Measurements from ENCODE around the gene HERPUD2.

Gene HERPUD2

DNA sequence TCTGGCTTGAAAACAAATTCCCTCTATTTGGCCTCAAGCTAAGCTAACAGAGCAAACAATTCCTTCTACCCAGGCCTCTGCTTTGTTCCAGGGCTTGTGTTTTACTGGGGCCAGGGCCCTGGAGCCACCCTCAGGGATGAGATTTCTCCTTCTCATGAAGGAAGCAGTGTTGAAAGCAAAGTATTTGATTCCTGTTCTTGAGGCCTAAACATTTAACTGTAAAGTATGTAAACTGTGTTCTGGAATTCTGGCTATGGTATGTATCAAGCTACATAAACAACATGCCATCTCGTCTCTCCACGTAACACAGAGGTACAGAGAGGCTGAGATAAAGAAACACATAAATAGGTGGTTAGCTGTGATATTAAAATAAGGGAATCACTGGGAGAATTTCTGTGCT lies 81.8 kb downstream of the HERPUD2 start:
- no peak for DNase-seq (ENCODE audit: low read depth)
- TF ChIP-seq, protein P1, sequence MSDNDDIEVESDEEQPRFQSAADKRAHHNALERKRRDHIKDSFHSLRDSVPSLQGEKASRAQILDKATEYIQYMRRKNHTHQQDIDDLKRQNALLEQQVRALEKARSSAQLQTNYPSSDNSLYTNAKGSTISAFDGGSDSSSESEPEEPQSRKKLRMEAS (IDR thresholded peaks at IDR 0.05; ENCODE audit: low read depth, low read length), result no peak
- TF ChIP-seq, protein P2, sequence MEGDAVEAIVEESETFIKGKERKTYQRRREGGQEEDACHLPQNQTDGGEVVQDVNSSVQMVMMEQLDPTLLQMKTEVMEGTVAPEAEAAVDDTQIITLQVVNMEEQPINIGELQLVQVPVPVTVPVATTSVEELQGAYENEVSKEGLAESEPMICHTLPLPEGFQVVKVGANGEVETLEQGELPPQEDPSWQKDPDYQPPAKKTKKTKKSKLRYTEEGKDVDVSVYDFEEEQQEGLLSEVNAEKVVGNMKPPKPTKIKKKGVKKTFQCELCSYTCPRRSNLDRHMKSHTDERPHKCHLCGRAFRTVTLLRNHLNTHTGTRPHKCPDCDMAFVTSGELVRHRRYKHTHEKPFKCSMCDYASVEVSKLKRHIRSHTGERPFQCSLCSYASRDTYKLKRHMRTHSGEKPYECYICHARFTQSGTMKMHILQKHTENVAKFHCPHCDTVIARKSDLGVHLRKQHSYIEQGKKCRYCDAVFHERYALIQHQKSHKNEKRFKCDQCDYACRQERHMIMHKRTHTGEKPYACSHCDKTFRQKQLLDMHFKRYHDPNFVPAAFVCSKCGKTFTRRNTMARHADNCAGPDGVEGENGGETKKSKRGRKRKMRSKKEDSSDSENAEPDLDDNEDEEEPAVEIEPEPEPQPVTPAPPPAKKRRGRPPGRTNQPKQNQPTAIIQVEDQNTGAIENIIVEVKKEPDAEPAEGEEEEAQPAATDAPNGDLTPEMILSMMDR (IDR thresholded peaks at IDR 0.05; ENCODE audit: low read depth, low read length), result no peak
- TF ChIP-seq POLR2A (IDR thresholded peaks at IDR 0.05; ENCODE audit: extremely low read depth, insufficient read length) (no peak), MYC (IDR thresholded peaks at IDR 0.05; ENCODE audit: low read depth, low read length) (no peak)

DNA sequence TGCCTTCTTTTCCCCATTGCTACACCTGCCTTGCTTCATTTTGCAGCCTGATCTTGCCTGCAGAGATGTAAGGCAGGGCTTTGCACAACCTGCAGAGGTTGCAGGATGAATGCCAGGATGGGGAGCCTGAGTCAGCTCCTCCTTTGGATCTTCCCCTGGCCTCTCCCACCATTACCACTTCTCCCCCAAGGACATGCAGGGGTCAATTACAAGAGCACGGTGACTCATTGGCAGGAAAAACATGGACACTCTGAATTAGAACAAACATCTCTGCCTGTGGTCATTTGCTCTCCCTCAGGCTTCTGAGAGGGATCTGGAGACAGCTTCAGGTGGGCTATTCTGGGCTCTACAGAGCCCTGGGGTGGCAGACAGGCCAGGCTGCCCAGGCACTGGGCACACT lies 89.2 kb downstream of the HERPUD2 start:
- DNase-seq (ENCODE audit: low read depth), result no peak
- TF ChIP-seq, protein P2 (IDR thresholded peaks at IDR 0.05; ENCODE audit: low read depth, low read length), result no peak
- TF ChIP-seq, protein P1 (IDR thresholded peaks at IDR 0.05; ENCODE audit: low read depth, low read length), result no peak
- TF ChIP-seq MYC (IDR thresholded peaks at IDR 0.05; ENCODE audit: low read depth, low read length), result no peak
- TF ChIP-seq POLR2A (IDR thresholded peaks at IDR 0.05; ENCODE audit: extremely low read depth, insufficient read length), result no peak
- no peak overlapping the region for H3K4me3 ChIP-seq (ENCODE audit: low read depth, low read length)

More for the DNA sequence above, 81.8 kb downstream of the HERPUD2 start:
- no peak overlapping the region for H3K4me3 ChIP-seq (ENCODE audit: low read depth, low read length)

DNA sequence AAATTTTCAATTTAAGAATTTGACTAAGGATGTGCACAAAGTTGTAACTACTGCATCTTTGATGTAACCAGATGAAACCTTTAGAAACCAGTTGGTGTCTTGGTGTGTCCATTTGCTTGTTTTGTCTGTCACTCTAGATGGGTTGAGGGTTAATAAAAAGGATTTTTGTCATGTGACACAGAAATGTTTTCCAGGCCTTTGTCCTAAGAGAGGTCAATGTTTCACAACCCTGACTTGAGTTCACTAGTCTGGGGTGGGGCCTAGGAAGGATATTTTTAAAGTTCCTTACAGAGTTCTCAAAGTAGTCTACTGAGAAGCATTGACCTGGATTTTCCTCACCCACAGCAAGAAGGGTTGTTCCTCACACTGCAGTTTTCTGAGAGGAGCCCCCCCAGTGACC lies 90.3 kb downstream of the HERPUD2 start:
- no peak overlapping the region for H3K4me3 ChIP-seq (ENCODE audit: low read depth, low read length)
- TF ChIP-seq MYC (IDR thresholded peaks at IDR 0.05; ENCODE audit: low read depth, low read length), result no peak
- TF ChIP-seq, protein P1 (IDR thresholded peaks at IDR 0.05; ENCODE audit: low read depth, low read length), result no peak
- TF ChIP-seq, protein P2 (IDR thresholded peaks at IDR 0.05; ENCODE audit: low read depth, low read length), result no peak
- no peak for TF ChIP-seq POLR2A (IDR thresholded peaks at IDR 0.05; ENCODE audit: extremely low read depth, insufficient read length)
- no peak for DNase-seq (ENCODE audit: low read depth)

DNA sequence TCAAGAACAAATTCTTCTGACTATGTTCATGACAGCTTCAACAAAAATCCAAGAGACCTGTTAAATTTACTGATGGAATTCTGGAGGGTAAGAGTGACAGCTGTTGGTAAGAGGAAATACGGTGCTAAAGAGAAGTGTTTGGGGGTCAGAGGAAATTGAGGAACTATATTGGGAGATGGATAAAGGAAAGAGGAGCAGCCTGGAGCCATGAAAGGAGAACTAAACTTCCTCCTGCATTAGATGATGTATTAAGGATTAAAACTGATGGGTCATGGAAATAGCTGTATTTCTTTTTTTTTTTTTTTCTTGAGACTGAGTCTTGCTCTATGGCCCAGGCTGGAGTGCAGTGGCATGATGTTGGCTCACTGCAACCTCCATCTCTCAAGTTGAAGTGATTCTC lies 95.3 kb downstream of the HERPUD2 start:
- DNase-seq (ENCODE audit: low read depth), result no peak
- TF ChIP-seq POLR2A (IDR thresholded peaks at IDR 0.05; ENCODE audit: extremely low read depth, insufficient read length), result no peak
- TF ChIP-seq, protein P2 (IDR thresholded peaks at IDR 0.05; ENCODE audit: low read depth, low read length), result no peak
- no peak for TF ChIP-seq MYC (IDR thresholded peaks at IDR 0.05; ENCODE audit: low read depth, low read length)
- TF ChIP-seq, protein P1 (IDR thresholded peaks at IDR 0.05; ENCODE audit: low read depth, low read length), result no peak
- H3K4me3 ChIP-seq (ENCODE audit: low read depth, low read length), result no peak overlapping the region

DNA sequence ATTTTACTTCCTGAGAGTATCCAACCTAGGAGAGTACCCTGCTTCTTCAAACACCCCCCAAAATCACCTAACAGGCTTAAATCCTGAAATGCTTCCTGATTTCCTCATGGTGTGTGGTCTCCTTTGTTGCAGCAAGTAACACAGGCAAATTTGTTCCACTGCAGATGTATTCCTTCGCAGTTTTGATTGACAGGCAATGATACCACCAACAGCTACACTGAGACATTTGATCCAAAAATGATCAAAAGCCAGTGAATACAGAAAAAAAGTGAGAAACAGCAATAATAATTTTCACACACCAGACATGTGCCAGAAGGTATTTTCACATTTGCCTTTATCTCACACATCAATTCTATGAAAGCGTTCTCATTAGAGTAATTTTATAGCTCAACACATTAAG lies 95.9 kb downstream of the HERPUD2 start:
- no peak overlapping the region for H3K4me3 ChIP-seq (ENCODE audit: low read depth, low read length)
- DNase-seq (ENCODE audit: low read depth), result no peak
- TF ChIP-seq, protein P2 (IDR thresholded peaks at IDR 0.05; ENCODE audit: low read depth, low read length), result no peak
- TF ChIP-seq, protein P1 (IDR thresholded peaks at IDR 0.05; ENCODE audit: low read depth, low read length), result no peak
- TF ChIP-seq POLR2A (IDR thresholded peaks at IDR 0.05; ENCODE audit: extremely low read depth, insufficient read length), result no peak

DNA sequence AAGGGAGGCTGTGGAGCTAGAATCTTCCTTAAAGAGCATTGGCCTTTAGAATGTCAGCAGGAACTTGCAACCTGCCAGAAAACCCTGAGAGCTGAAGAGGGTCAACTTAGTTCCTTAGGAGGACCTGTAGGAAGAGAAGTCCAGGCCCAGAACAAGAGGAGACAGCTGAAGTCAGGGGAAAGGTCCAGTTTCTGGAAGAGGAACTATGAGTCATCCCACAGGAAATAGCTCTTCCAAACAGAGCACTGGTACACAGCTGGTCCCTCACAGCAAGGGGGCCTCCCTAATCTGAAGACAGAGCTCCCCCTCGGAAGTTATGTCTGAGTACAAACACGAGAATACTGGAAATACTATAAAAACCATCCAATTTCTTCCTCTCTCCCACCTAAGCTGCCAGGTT lies 98.9 kb downstream of the HERPUD2 start:
- no peak overlapping the region for H3K4me3 ChIP-seq (ENCODE audit: low read depth, low read length)
- DNase-seq (ENCODE audit: low read depth), result peak; percentile 66
- no peak for TF ChIP-seq POLR2A (IDR thresholded peaks at IDR 0.05; ENCODE audit: extremely low read depth, insufficient read length)
- TF ChIP-seq MYC (IDR thresholded peaks at IDR 0.05; ENCODE audit: low read depth, low read length), result no peak
- TF ChIP-seq, protein P2 (IDR thresholded peaks at IDR 0.05; ENCODE audit: low read depth, low read length), result no peak
- TF ChIP-seq, protein P1 (IDR thresholded peaks at IDR 0.05; ENCODE audit: low read depth, low read length), result no peak

Data from NB4 (cell line).